Heart right ventricle (tissue), 16 donors: ENCODE data around the gene LLPH. TPM values are rescaled to one million over a fixed set of nuclear protein-coding genes. Genes with fewer than 3 reads are reported as not detected.
A peak's percentile ranks its signal among the peaks of the same experiment; 100 is the strongest.

Source experiments
- ATAC-seq, 8 donors: fragments of 200-7000 bp; cut with Tn5 transposase; one replicate each; pipeline ENCODE4 v1.9.1; 2020; ENCODE audit warnings: mild to moderate bottlenecking in 8 of 8, moderate library complexity in 8 of 8, moderate number of reproducible peaks in 1 of 8
- DNase-seq, 2 donors: peaks; one replicate each; pipeline ENCODE4 v3.0.0-alpha.2; 2020
- H3K27ac ChIP-seq, 10 donors: fragments of 200-600 bp; sonication (generic) in 2 of 10; one replicate each; pipeline versions ENCODE4 v1.5.0 to v1.8.0; 2020 to 2022; ENCODE audit warnings: mild to moderate bottlenecking in 3 of 10
- H3K27me3 ChIP-seq, 7 donors: fragments of 200-600 bp; one replicate each; pipeline ENCODE4 v1.8.0; 2021 to 2022; ENCODE audit warnings: mild to moderate bottlenecking in 2 of 7
- H3K36me3 ChIP-seq, 9 donors: fragments of 200-600 bp; sonication (generic) in 1 of 9; one replicate each; pipeline versions ENCODE4 v1.5.0 to v1.8.0; 2020 to 2022; ENCODE audit warnings: mild to moderate bottlenecking in 2 of 9
- H3K4me1 ChIP-seq, 9 donors: fragments of 200-600 bp; sonication (generic) in 1 of 9; one replicate each; pipeline versions ENCODE4 v1.5.0 to v1.8.0; 2020 to 2022; ENCODE audit warnings: mild to moderate bottlenecking in 4 of 9
- H3K4me3 ChIP-seq, 10 donors: fragments of 200-600 bp; sonication (generic) in 2 of 10; one replicate each; pipeline versions ENCODE4 v1.5.0 to v1.8.0; 2020 to 2022; ENCODE audit warnings: mild to moderate bottlenecking in 7 of 10, moderate library complexity in 2 of 10
- H3K9me3 ChIP-seq, 11 donors: fragments of 200-600 bp in 10 of 11; sonication (generic) in 2 of 11; one replicate each; pipeline versions ENCODE4 v1.5.0 to v1.8.0; 2013 to 2022; ENCODE audit warnings: mild to moderate bottlenecking in 2 of 11, control low read depth in 1 of 11, moderate library complexity in 1 of 11
- WGBS, 2 donors: extraction: QIAGEN DNeasy Blood & Tissue Kit; methylation state at CpG; one replicate each; pipeline ENCODE4 v1.1.7; 2013; ENCODE audit warnings: inconsistent platforms in 1 of 2; 5-methylcytosine and 5-hydroxymethylcytosine counted together
- intact Hi-C, 10 donors: fragments of 100-400 bp; cut with DNase I; formaldehyde crosslinking; loops; one replicate each; pipeline versions ENCODE4 v1.11.1 to v1.14.2; 2022
- polyA plus RNA-seq, 2 donors: library from polyadenylated mRNA; stranded (reverse); fragments of 200-250 nt; gene quantifications; one replicate each; pipeline ENCODE4 v1.2.3, GENCODE V29; 2013
- total RNA-seq, 10 donors: library from RNA; stranded (reverse); fragmentation: NEBNext Ultra II Directional in 3 of 10; extraction: Animal tissue kit (Norgen Biotek cat#: 25700) in 3 of 10; gene quantifications; one replicate each; pipeline versions ENCODE4 v1.2.1 to v1.2.4, GENCODE V29; 2021 to 2023
- TF ChIP-seq, protein P1 (sequence below), 9 donors: fragments of 200-600 bp; sonication (generic) in 2 of 9; IDR thresholded peaks; one replicate each; pipeline versions ENCODE4 v1.5.0 to v1.8.0; 2021 to 2022; ENCODE audit warnings: antibody characterized with exemption in 9 of 9, mild to moderate bottlenecking in 5 of 9, moderate library complexity in 1 of 9
- donor health status: Arrhythmogenic right ventricular cardiomyopathy.
- donor health status: ischemic (EF 13 %, LVEDD 7.1; RV severe dilation, severe dysfunction).
- donor health status: healthy with polysubstance abuse.
- donor health status: DM: no; HTN: yes; CAD: no.
- donor health status: DM: no; HTN: no; CAD: no.
- donor health status: ischemic (EF 25% LVEDD 6.9; RV normal size, moderate dysfunction).
- donor health status: ischemic (EF 25% LVEDD 5.7; RV mildly dilated, moderate dysfunction).
- donor health status: healthy.
- donor health status: DM: yes; HTN: yes; CAD: no.
- donor health status: Ischemic cardiomyopathy.
- donor health status: ischemic (EF 35%, LVEDD 5.7; RV mildly dilated, moderate dysfunction).
- donor health status: nonischemic (EF 11% LVEDD 7.7; RV severe dilation, severe dysfunction).
- donor health status: DM: yes; HTN: yes; CAD: no.
- donor health status: PGD.
- donor health status: ischemic (EF 29% LVEDD 5.4; RV normal size, mild dysfunction).
- donor health status: nonischemic (EF 23%, LVEDD 6.1; RV moderate dilation, normal function).

LLPH gene
- total and polyA plus RNA-seq, 12 donors: 9.7 to 35.9 (median 18.9) TPM

GRCh38 chr12:66107451-66107915, 23.1 kb downstream of the LLPH start:
- Histone ChIP-seq H3K9me3 (no peaks in the 10 kb centered on the region), H3K4me1 (peaks cover 0 to 7% (median 0%) of the 10 kb centered on the region in 9 donors), H3K36me3 (no peaks in the 10 kb centered on the region), H3K27me3 (no peaks in the 10 kb centered on the region), H3K27ac (no peak overlapping the region), H3K4me3 (no peak overlapping the region)
- DNase-seq: peak in 1 of 2 donors; percentile 76
- WGBS, 2 donors: 23 to 25% methylated on average over 9 of the region's 9 CpGs
- TF ChIP-seq, protein P1, sequence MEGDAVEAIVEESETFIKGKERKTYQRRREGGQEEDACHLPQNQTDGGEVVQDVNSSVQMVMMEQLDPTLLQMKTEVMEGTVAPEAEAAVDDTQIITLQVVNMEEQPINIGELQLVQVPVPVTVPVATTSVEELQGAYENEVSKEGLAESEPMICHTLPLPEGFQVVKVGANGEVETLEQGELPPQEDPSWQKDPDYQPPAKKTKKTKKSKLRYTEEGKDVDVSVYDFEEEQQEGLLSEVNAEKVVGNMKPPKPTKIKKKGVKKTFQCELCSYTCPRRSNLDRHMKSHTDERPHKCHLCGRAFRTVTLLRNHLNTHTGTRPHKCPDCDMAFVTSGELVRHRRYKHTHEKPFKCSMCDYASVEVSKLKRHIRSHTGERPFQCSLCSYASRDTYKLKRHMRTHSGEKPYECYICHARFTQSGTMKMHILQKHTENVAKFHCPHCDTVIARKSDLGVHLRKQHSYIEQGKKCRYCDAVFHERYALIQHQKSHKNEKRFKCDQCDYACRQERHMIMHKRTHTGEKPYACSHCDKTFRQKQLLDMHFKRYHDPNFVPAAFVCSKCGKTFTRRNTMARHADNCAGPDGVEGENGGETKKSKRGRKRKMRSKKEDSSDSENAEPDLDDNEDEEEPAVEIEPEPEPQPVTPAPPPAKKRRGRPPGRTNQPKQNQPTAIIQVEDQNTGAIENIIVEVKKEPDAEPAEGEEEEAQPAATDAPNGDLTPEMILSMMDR (IDR thresholded peaks at IDR 0.05): peak; percentile 69 to 89 (median 79)
- intact Hi-C loops: loop anchor here in 8 of 10 donors (1.0 to 10.0 kb wide), 7 partner anchors 550 to 1223 kb away; no protein-coding TSS in a partner anchor
- peak; percentile 53 to 86 (median 74) for ATAC-seq

- Histone ChIP-seq H3K4me1 (peaks cover 0 to 7% (median 0%) of the 10 kb centered on the region in 9 donors), H3K4me3 (no peak overlapping the region), H3K27ac (no peak overlapping the region), H3K27me3 (peaks cover 0 to 8% (median 0%) of the 10 kb centered on the region in 7 donors), H3K36me3 (no peaks in the 10 kb centered on the region), H3K9me3 (peaks cover 0 to 5% (median 0%) of the 10 kb centered on the region in 11 donors)
- 91 to 93% methylated on average over 3 of the region's 3 CpGs for WGBS, 2 donors
- intact Hi-C loops: loop anchor here in 3 of 10 donors (10.0 kb wide), 3 partner anchors 788 to 1218 kb away; no protein-coding TSS in a partner anchor
- ATAC-seq (no peak), DNase-seq (no peak)
- TF ChIP-seq, protein P1 (IDR thresholded peaks at IDR 0.05): no peak
These were observed 27.3 kb downstream of the LLPH start for GRCh38 chr12:66103016-66103913.

- Histone ChIP-seq H3K9me3 (no peaks in the 10 kb centered on the region), H3K27ac (no peak overlapping the region), H3K4me1 (peaks cover 0 to 13% (median 0%) of the 10 kb centered on the region in 9 donors), H3K27me3 (peaks cover 0 to 3% (median 0%) of the 10 kb centered on the region in 7 donors), H3K36me3 (no peaks in the 10 kb centered on the region), H3K4me3 (no peak overlapping the region)
- DNase-seq (no peak), ATAC-seq (no peak)
- WGBS, 2 donors: 2 to 9% methylated on average over 1 of the region's 1 CpG
- TF ChIP-seq, protein P1 (IDR thresholded peaks at IDR 0.05): no peak
- intact Hi-C loops: no loop called here
These were observed 37.8 kb downstream of the LLPH start for GRCh38 chr12:66092559-66093269.

DNA sequence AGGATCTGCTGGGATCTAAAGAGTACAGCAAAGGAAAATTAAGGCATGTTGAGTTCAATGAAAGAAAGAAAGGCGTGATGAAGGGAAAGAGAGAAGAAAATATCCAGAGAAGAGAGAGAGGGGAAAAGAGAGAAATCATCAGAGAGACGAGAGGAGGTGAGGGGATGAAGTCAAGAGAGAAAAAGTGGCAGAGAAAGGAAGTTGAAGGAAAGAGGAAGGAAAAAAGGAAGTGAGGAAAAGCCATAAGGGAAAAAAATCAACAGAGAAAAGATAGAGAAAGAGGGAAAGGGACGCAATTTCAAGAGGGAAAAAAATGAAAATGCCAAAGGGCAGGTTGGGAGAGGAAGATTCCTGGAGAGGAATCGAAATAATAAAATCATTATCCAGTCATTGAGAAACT, 40.4 kb downstream of the LLPH start:
- no peak for ATAC-seq
- 76 to 81% methylated on average over 4 of the region's 4 CpGs for WGBS, 2 donors
- peaks cover 0 to 8% (median 0%) of the 10 kb centered on the region in 7 donors for H3K27me3 ChIP-seq
- H3K36me3 ChIP-seq: no peaks in the 10 kb centered on the region
- H3K9me3 ChIP-seq: no peaks in the 10 kb centered on the region
- no peak for DNase-seq
- no peak overlapping the region for H3K27ac ChIP-seq
- TF ChIP-seq, protein P1 (IDR thresholded peaks at IDR 0.05): no peak
- H3K4me1 ChIP-seq: peaks cover 0 to 13% (median 0%) of the 10 kb centered on the region in 9 donors
- intact Hi-C loops: no loop called here
- no peak overlapping the region for H3K4me3 ChIP-seq
